Measurements from ENCODE around the gene AKNA. TPM values are rescaled to one million over a fixed set of nuclear protein-coding genes. Genes with fewer than 3 reads are reported as not detected.

AKNA gene
- total RNA-seq, 1 experiment from 2014 or later = 14.4 TPM

- Histone ChIP-seq H3F3A (ENCODE audit: insufficient read depth, low read depth) (peaks cover 8% of the 10 kb centered on the region), H3K27ac (no peak overlapping the region), H3K4me3 (no peak overlapping the region), H3K36me3 (ENCODE audit: low read depth) (0 out of 2 replicates have a peak, but pooled peaks cover 4% of the 10 kb centered on the region), H3K27me3 (ENCODE audit: insufficient read depth, low read depth) (no peaks in the 10 kb centered on the region), H4K20me1 (ENCODE audit: insufficient read depth) (no peaks in the 10 kb centered on the region), H2AFZ (no peak overlapping the region), H3K4me1 (replicated peaks; ENCODE audit: insufficient read depth) (peaks cover 15% of the 10 kb centered on the region), H3K4me2 (no peak overlapping the region), H3K9me2 (ENCODE audit: insufficient read depth) (no peaks in the 10 kb centered on the region), H3K79me2 (ENCODE audit: low read depth) (no peaks in the 10 kb centered on the region), H3K9me3 (ENCODE audit: insufficient read depth, low read depth) (no peaks in the 10 kb centered on the region)
- intact Hi-C loops (cut with micrococcal nuclease; ENCODE audit: unreplicated experiment) = loop anchor here (5.0 to 10.0 kb wide), 2 partner anchors 50 to 137 kb away; no protein-coding TSS in a partner anchor
- TF ChIP-seq EZH2 (IDR thresholded peaks at IDR 0.05; ENCODE audit: low read depth) (no peak), CTCF (conservative IDR thresholded peaks at IDR 0.05) (no peak)
- POLR2A ChIA-PET (ENCODE audit: unreplicated experiment) = no interaction called here
- DNase-seq = no peak
- BruUV-seq (replicated peaks) = no TSS peak
- CTCF ChIA-PET = no interaction called here
These were observed 40.1 kb downstream of the AKNA start for GRCh38 chr9:114347675-114348074.

- Histone ChIP-seq H3K27ac (no peak overlapping the region), H2AFZ (no peak overlapping the region), H3K4me1 (replicated peaks; ENCODE audit: insufficient read depth) (peaks cover 15% of the 10 kb centered on the region), H4K20me1 (ENCODE audit: insufficient read depth) (no peaks in the 10 kb centered on the region), H3K36me3 (ENCODE audit: low read depth) (0 out of 2 replicates have a peak, but pooled peaks cover 4% of the 10 kb centered on the region), H3K9me3 (ENCODE audit: insufficient read depth, low read depth) (no peaks in the 10 kb centered on the region), H3K79me2 (ENCODE audit: low read depth) (no peaks in the 10 kb centered on the region), H3K4me3 (no peak overlapping the region), H3K4me2 (no peak overlapping the region), H3K27me3 (ENCODE audit: insufficient read depth, low read depth) (no peaks in the 10 kb centered on the region), H3F3A (ENCODE audit: insufficient read depth, low read depth) (peaks cover 8% of the 10 kb centered on the region), H3K9me2 (ENCODE audit: insufficient read depth) (no peaks in the 10 kb centered on the region)
- CTCF ChIA-PET = interaction anchor here (0.5 kb wide), 1 partner anchor 330 kb away, joined by 4 read pairs; no protein-coding TSS in a partner anchor
- BruUV-seq (replicated peaks) = no TSS peak
- TF ChIP-seq EZH2 (IDR thresholded peaks at IDR 0.05; ENCODE audit: low read depth) (no peak), CTCF (conservative IDR thresholded peaks at IDR 0.05) (no peak)
- no peak for DNase-seq
- intact Hi-C loops (cut with micrococcal nuclease; ENCODE audit: unreplicated experiment) = loop anchor here (5.0 to 10.0 kb wide), 2 partner anchors 51 to 139 kb away; no protein-coding TSS in a partner anchor
- POLR2A ChIA-PET (ENCODE audit: unreplicated experiment) = no interaction called here
These were observed 41.6 kb downstream of the AKNA start for GRCh38 chr9:114346146-114346545.

- TF ChIP-seq EZH2 (IDR thresholded peaks at IDR 0.05; ENCODE audit: low read depth) (no peak), CTCF (conservative IDR thresholded peaks at IDR 0.05) (no peak)
- POLR2A ChIA-PET (ENCODE audit: unreplicated experiment) = no interaction called here
- Histone ChIP-seq H3K9me2 (ENCODE audit: insufficient read depth) (no peaks in the 10 kb centered on the region), H4K20me1 (ENCODE audit: insufficient read depth) (no peaks in the 10 kb centered on the region), H3K4me3 (no peak overlapping the region), H3K79me2 (ENCODE audit: low read depth) (no peaks in the 10 kb centered on the region), H3K4me2 (no peak overlapping the region), H3K27me3 (ENCODE audit: insufficient read depth, low read depth) (no peaks in the 10 kb centered on the region), H3F3A (ENCODE audit: insufficient read depth, low read depth) (peaks cover 8% of the 10 kb centered on the region), H3K27ac (no peak overlapping the region), H3K9me3 (ENCODE audit: insufficient read depth, low read depth) (no peaks in the 10 kb centered on the region), H3K4me1 (replicated peaks; ENCODE audit: insufficient read depth) (peaks cover 15% of the 10 kb centered on the region), H2AFZ (no peak overlapping the region), H3K36me3 (ENCODE audit: low read depth) (0 out of 2 replicates have a peak, but pooled peaks cover 4% of the 10 kb centered on the region)
- CTCF ChIA-PET = no interaction called here
- DNase-seq = no peak
- intact Hi-C loops (cut with micrococcal nuclease; ENCODE audit: unreplicated experiment) = loop anchor here (5.0 to 10.0 kb wide), 2 partner anchors 52 to 139 kb away; no protein-coding TSS in a partner anchor
- BruUV-seq (replicated peaks) = no TSS peak
These were observed 42.2 kb downstream of the AKNA start for GRCh38 chr9:114345493-114346065.

All from PC-9 (cell line).